CD4-positive, alpha-beta T cell treated with Interleukin-17A for 1 hour (primary cell): ENCODE measurements around the gene GABARAP.

Source experiments
- DNase-seq: peaks from one replicate; pipeline ENCODE4 v3.0.0-alpha.2; 2020

Gene GABARAP

GRCh38 chr17:7239091-7240027 lies 2.9 kb downstream of the GABARAP start, which contains the start of gene PHF23:
Gene PHF23, minus strand, starts transcription at chr17:7239457. Its CDS starts 178 bp downstream, at chr17:7239279.
- DNase-seq, result peak; percentile 99

- peak; percentile 62 for DNase-seq
Measured at GRCh38 chr17:7238420-7239090, 3.7 kb downstream of the GABARAP start.

GRCh38 chr17:7237761-7238419 lies 4.4 kb downstream of the GABARAP start:
- DNase-seq, result peak; percentile 89

DNA sequence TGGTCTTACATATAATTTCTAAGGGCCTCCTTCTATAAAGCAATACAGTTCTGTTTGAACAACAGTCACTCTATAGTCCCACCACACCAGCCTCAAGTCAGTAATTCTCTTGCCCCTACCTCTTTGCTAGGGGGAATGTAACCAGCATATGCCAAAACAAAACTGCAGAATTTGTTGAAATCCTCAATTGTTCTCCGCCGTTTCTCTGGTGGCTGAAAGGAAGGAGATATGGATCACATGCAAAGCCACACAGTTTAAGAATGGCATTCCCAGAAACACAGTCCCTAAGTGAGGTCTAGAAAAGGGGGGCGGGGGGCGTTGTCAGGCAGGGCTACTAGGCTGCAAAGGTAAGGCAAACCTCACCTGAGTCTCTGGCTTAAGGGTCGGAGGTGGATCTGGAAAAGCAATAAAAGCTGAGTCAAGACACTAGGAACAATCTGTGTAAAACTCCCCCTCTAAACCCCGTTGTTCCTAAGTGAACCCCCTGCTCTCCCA lies 4.9 kb downstream of the GABARAP start:
- DNase-seq, result no peak

- DNase-seq, result no peak
Measured at GRCh38 chr17:7236808-7237207, 5.4 kb downstream of the GABARAP start.

- no peak for DNase-seq
Measured at GRCh38 chr17:7235693-7236665, 6.3 kb downstream of the GABARAP start.

GRCh38 chr17:7234083-7234951 lies 7.9 kb downstream of the GABARAP start, which contains the start of gene DVL2:
Gene DVL2, minus strand, starts transcription at chr17:7234517. Its CDS starts 255 bp downstream, at chr17:7234262.
- DNase-seq, result peak; percentile 96

DNA sequence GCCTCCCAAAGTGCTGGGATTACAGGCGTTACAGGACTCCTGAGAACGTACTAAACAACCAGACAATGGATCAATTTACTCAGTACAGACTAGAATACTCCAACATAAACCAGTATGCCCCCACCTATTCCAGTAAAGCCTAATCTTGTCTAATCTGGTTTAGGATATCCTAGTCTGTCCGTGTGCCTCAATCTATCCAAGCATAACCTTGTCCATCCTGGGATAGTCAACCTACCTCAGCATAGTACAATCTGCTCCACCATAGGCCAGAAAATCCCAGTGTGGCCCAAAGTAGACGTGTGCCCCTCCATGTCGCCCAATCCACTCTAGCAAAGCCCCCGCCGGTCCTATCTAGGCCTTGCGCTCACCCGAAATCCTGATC lies 8.6 kb downstream of the GABARAP start:
- no peak for DNase-seq

DNA sequence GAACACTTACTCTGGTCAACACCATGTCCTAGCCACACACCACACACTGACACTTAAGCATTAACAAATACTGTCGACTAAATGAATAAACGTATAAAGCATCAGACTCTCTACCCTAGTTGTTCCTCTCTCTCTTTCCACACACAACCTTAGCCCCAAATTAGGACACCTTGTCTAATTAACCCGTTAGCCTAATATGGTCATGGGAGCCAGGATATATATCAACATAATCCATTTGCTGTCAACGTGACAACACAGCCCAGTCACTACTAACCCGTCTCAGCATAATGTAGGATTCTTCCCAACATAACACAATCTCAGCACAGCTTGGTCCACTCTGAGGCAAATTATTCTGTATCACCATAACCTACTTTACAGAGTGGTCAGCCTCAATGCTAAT lies 10.1 kb downstream of the GABARAP start:
- DNase-seq, result no peak

- DNase-seq, result no peak
Measured at GRCh38 chr17:7229504-7229903, 12.7 kb downstream of the GABARAP start.

DNA sequence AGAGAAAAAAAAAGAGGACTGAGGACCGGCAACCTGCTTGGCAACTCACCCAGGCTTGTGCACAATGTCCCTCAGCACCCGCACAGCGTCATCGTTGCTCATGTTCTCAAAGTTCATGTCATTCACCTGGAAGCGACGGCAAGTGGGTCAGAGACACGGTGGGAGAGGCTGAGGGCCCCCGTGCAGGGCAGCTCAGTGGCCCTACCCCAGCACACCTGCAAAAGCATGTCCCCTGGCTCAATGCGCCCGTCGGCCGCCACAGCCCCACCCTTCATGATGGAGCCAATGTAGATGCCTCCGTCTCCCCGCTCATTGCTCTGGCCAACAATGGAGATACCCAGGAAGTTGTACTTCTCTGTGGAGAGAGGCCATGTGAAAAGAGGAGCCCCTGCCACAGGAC lies 13.3 kb downstream of the GABARAP start:
- no peak for DNase-seq

DNA sequence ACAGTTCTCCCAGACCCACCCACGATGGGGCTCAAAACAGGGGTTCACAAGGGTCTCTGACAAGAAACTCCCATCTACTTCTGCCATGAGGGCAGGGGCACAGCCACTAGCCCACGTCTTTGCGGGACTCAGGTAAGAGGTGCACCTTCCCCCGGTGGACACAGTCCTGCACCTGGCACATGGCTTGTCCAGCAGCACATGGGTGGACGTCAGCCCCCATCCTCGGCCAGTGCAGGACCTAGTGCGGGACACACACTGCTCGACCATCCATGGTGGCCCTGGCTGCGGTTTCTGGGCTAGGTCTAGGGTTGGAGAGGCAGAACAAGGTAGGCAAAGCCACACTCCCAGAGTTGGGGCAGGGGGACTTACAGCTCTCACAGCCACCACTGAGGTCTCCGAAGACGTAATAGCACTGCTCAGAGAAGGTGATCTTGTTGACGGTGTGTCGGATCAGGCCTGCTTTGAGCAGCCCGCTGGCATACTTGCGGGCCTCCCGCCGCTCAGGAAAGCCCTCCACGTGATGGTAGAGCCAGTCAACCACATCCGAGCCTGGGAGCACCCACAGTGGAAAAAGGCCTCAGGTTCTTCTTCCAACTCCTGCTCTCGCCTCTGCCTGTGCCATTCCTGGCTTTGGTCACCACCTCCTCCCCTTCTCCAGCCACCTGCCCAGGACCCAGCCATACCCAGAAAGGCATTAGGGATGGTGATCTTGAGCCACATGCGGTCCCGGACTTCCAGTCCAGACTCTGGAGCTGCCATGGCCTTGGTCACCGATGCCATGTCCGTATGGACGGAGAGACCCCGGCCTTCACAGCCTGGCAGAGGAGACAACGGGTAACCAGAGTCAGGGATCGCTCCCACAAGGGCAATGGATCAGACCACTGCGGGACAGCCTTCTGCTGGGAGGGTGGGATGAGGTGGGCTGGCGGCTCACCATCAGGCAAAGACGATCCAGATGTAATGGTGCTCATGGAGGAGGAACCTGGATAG lies 15.2 kb downstream of the GABARAP start:
- no peak for DNase-seq

- DNase-seq, result no peak
Measured at GRCh38 chr17:7225711-7226331, 16.4 kb downstream of the GABARAP start.

DNA sequence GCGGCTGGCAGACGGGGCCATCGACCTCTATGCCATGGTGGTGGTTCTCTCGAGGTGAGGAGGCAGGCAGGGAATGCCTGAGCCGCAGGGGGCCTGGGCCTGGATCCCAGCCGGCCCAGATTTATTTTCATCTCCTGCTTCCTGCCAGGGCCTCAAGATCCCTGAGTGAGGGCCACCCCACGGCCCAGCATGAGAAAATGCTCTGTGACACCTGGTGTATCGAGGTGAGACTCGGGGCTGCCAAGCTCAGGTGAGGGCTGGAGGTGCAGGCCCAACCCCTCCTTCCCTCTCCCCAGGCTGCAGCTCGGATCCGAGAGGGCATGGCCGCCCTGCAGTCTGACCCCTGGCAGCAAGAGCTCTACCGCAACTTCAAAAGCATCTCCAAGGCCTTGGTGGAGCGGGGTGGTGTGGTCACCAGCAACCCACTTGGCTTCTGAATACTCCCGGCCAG lies 17.6 kb downstream of the GABARAP start:
- DNase-seq, result no peak

GRCh38 chr17:7224110-7224509 lies 18.1 kb downstream of the GABARAP start:
- no peak for DNase-seq

- DNase-seq, result no peak
Measured at GRCh38 chr17:7223375-7223774, 18.9 kb downstream of the GABARAP start.

- DNase-seq, result no peak
Measured at GRCh38 chr17:7222972-7223292, 19.3 kb downstream of the GABARAP start.

- DNase-seq, result no peak
Measured at GRCh38 chr17:7222093-7222971, 19.9 kb downstream of the GABARAP start.
